Skeletal muscle tissue (tissue), 4 donors: ENCODE results near the gene PUS3. TPM values are rescaled to one million over a fixed set of nuclear protein-coding genes. Genes with fewer than 3 reads are reported as not detected.
"Not testable (repeated sequence)": the region's sequence is repeated elsewhere in the genome, so short reads cannot be mapped to it uniquely, and the experiment has no call there.

Experiments used
- H3K27ac ChIP-seq: one replicate; pipeline ENCODE4 v1.7.0; 2013; ENCODE audit warnings: mild to moderate bottlenecking, low read depth, low read length, inconsistent platforms
- H3K27me3 ChIP-seq, 3 donors: one replicate each; pipeline ENCODE4 v1.7.0; 2013; ENCODE audit warnings: low read length in 3 of 3; ENCODE audit not compliant: control insufficient read depth in 3 of 3, insufficient read depth in 3 of 3
- H3K36me3 ChIP-seq, 3 donors: one replicate each; pipeline ENCODE4 v1.7.0; 2013; ENCODE audit warnings: low read length in 3 of 3; ENCODE audit not compliant: control insufficient read depth in 3 of 3, insufficient read depth in 3 of 3
- H3K4me1 ChIP-seq, 3 donors: one replicate each; pipeline ENCODE4 v1.7.0; 2013; ENCODE audit warnings: low read length in 3 of 3, mild to moderate bottlenecking in 3 of 3; ENCODE audit not compliant: control insufficient read depth in 3 of 3, insufficient read depth in 3 of 3
- H3K4me3 ChIP-seq, 3 donors: one replicate each; pipeline ENCODE4 v1.7.0; 2013; ENCODE audit warnings: low read length in 3 of 3
- H3K9ac ChIP-seq, 3 donors: one replicate each; pipeline ENCODE4 v1.7.0; 2013; ENCODE audit warnings: low read length in 3 of 3, mild to moderate bottlenecking in 3 of 3, moderate library complexity in 2 of 3, low read depth in 1 of 3
- H3K9me3 ChIP-seq, 3 donors: one replicate each; pipeline ENCODE4 v1.7.0; 2013; ENCODE audit warnings: low read length in 3 of 3; ENCODE audit not compliant: control insufficient read depth in 3 of 3
- total RNA-seq: library from RNA; depleted of rRNA; stranded (reverse); fragments of >200 nt; gene quantifications from one replicate; pipeline ENCODE4 v1.2.3, GENCODE V29; 2014
- donor health status: Osteomylitis.

Gene PUS3
- total RNA-seq, 1 donor from 2014 or later: 8.4 TPM

- no peaks in the 10 kb centered on the region for H3K36me3 ChIP-seq
- H3K27ac ChIP-seq: no peak overlapping the region
- no peaks in the 10 kb centered on the region for H3K27me3 ChIP-seq
- no peak overlapping the region for H3K9ac ChIP-seq
- H3K4me3 ChIP-seq: no peak overlapping the region
- no peaks in the 10 kb centered on the region for H3K9me3 ChIP-seq
- no peaks in the 10 kb centered on the region for H3K4me1 ChIP-seq
Observed at GRCh38 chr11:125872138-125872491, 30.9 kb downstream of the PUS3 start.

GRCh38 chr11:125871391-125872137 lies 31.4 kb downstream of the PUS3 start:
- no peaks in the 10 kb centered on the region for H3K4me1 ChIP-seq
- H3K36me3 ChIP-seq: no peaks in the 10 kb centered on the region
- no peaks in the 10 kb centered on the region for H3K27me3 ChIP-seq
- no peaks in the 10 kb centered on the region for H3K9me3 ChIP-seq
- no peak overlapping the region for H3K4me3 ChIP-seq
- H3K27ac ChIP-seq: no peak overlapping the region
- no peak overlapping the region for H3K9ac ChIP-seq

GRCh38 chr11:125869521-125869920 lies 33.5 kb downstream of the PUS3 start:
- no peaks in the 10 kb centered on the region for H3K4me1 ChIP-seq
- H3K9ac ChIP-seq: no peak overlapping the region
- H3K27me3 ChIP-seq: no peaks in the 10 kb centered on the region
- H3K9me3 ChIP-seq: no peaks in the 10 kb centered on the region
- no peak overlapping the region for H3K4me3 ChIP-seq
- H3K36me3 ChIP-seq: no peaks in the 10 kb centered on the region
- H3K27ac ChIP-seq: no peak overlapping the region

GRCh38 chr11:125865354-125865753 lies 37.7 kb downstream of the PUS3 start:
- not testable (repeated sequence) for H3K27ac ChIP-seq, H3K36me3 ChIP-seq, H3K27me3 ChIP-seq, H3K4me1 ChIP-seq, H3K9me3 ChIP-seq, H3K4me3 ChIP-seq, H3K9ac ChIP-seq

- not testable (repeated sequence) for H3K36me3 ChIP-seq, H3K4me1 ChIP-seq, H3K9ac ChIP-seq, H3K27ac ChIP-seq, H3K4me3 ChIP-seq, H3K27me3 ChIP-seq, H3K9me3 ChIP-seq
Observed at GRCh38 chr11:125862786-125863185, 40.2 kb downstream of the PUS3 start.

GRCh38 chr11:125857670-125858069 lies 45.3 kb downstream of the PUS3 start:
- H3K27ac ChIP-seq, H3K4me3 ChIP-seq, H3K4me1 ChIP-seq, H3K9me3 ChIP-seq, H3K9ac ChIP-seq, H3K27me3 ChIP-seq, H3K36me3 ChIP-seq: not testable (repeated sequence)

- Histone ChIP-seq H3K9me3 (peaks cover 0 to 3% (median 3%) of the 10 kb centered on the region in 3 donors), H3K27me3 (no peaks in the 10 kb centered on the region), H3K27ac (no peak overlapping the region), H3K36me3 (no peaks in the 10 kb centered on the region), H3K4me1 (no peaks in the 10 kb centered on the region), H3K9ac (no peak overlapping the region), H3K4me3 (no peak overlapping the region)
Observed at GRCh38 chr11:125846188-125846587, 56.8 kb downstream of the PUS3 start.

Other genes starting within 250 kb of the PUS3 start
- 0.52 TPM for gene ACRV1, start 222.4 kb downstream of the PUS3 start, total RNA-seq
- not detected for gene PATE1, start 156.9 kb downstream of the PUS3 start, total RNA-seq
- not detected for gene PATE2, start 124.4 kb downstream of the PUS3 start, total RNA-seq
- not detected for gene PATE3, start 115.1 kb downstream of the PUS3 start, total RNA-seq
- not detected for gene PATE4, start 69.9 kb downstream of the PUS3 start, total RNA-seq
- gene HYLS1, start 15.5 kb downstream of the PUS3 start, total RNA-seq: 5.2 TPM
- gene DDX25, start 1.3 kb upstream of the PUS3 start, total RNA-seq: under 0.01 TPM
- not detected for gene VSIG10L2, start 42.8 kb upstream of the PUS3 start, total RNA-seq
- 28.7 TPM for gene CDON, start 159.7 kb upstream of the PUS3 start, total RNA-seq